ENCODE data around the gene RAB3B.

DNA sequence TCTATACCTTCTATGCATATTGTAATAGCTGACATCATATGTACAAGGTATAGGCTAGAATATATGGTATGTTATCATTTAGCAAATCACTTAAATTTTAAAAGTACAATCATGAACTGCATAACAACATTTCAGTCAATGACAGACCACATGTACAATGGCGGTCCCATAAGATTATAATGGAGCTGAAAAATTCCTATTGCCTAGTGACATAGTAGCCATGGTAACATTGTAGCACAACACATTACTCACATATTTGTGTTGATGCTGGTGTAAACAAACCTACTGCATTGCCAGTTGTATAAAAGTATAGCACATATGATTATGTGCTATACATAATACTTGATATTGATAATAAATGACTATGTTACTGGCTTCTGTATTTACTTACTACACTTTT lies 8.9 kb downstream of the RAB3B start:
- TF ChIP-seq, protein P1, sequence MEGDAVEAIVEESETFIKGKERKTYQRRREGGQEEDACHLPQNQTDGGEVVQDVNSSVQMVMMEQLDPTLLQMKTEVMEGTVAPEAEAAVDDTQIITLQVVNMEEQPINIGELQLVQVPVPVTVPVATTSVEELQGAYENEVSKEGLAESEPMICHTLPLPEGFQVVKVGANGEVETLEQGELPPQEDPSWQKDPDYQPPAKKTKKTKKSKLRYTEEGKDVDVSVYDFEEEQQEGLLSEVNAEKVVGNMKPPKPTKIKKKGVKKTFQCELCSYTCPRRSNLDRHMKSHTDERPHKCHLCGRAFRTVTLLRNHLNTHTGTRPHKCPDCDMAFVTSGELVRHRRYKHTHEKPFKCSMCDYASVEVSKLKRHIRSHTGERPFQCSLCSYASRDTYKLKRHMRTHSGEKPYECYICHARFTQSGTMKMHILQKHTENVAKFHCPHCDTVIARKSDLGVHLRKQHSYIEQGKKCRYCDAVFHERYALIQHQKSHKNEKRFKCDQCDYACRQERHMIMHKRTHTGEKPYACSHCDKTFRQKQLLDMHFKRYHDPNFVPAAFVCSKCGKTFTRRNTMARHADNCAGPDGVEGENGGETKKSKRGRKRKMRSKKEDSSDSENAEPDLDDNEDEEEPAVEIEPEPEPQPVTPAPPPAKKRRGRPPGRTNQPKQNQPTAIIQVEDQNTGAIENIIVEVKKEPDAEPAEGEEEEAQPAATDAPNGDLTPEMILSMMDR (IDR thresholded peaks at IDR 0.05), result no peak
- TF ChIP-seq POLR2A (IDR thresholded peaks at IDR 0.05), result no peak
